AG04449 (cell line): ENCODE data around the gene SLC43A1.

Source experiments
- CTCF ChIA-PET: fragments of 350-600 bp; formaldehyde crosslinking; extraction: SDS; loops from one replicate; lab custom pipeline; 2021; ENCODE audit warnings: antibody characterized with exemption; lab: Yijun Ruan, JAX
- POLR2A ChIA-PET: fragments of 400-600, 350-600 bp; formaldehyde crosslinking; extraction: SDS; loops from one replicate; lab custom pipeline; 2020; ENCODE audit warnings: antibody characterized with exemption, inconsistent platforms; lab: Yijun Ruan, JAX
- DNase-seq: peaks from one replicate; pipeline ENCODE4 v3.0.0-alpha.2; 2010; ENCODE audit warnings: low read depth, low spot score
- H3K4me3 ChIP-seq: 2 replicates; pipeline ENCODE4 v1.5.1; 2011; ENCODE audit warnings: low read depth, mild to moderate bottlenecking, control low read depth, low read length
- CTCF ChIP-seq: IDR thresholded peaks from one replicate; pipeline ENCODE4 v1.5.1; 2011; ENCODE audit warnings: mild to moderate bottlenecking, moderate library complexity, low read length, control low read depth, inconsistent platforms; ENCODE audit not compliant: insufficient read depth; ENCODE audit errors: missing control alignments

Gene SLC43A1

GRCh38 chr11:57439786-57440185, 75.7 kb downstream of the SLC43A1 start:
- TF ChIP-seq CTCF, result no peak
- CTCF ChIA-PET, result interaction anchor here (1.6 to 12.3 kb wide), 2 partner anchors 17 to 128 kb away, joined by 5 to 134 read pairs; partner anchors contain the start of genes RTN4RL2 and UBE2L6
- no peak overlapping the region for H3K4me3 ChIP-seq
- no peak for DNase-seq
- POLR2A ChIA-PET, result no interaction called here

GRCh38 chr11:57438345-57439285, 76.9 kb downstream of the SLC43A1 start:
- H3K4me3 ChIP-seq, result no peak overlapping the region
- DNase-seq, result no peak
- no peak for TF ChIP-seq CTCF
- ChIA-PET POLR2A (no interaction called here), CTCF (interaction anchor here (1.2 to 12.3 kb wide), 3 partner anchors 12 to 202 kb away, joined by 3 to 134 read pairs (median 7); partner anchors contain the start of gene RTN4RL2)

GRCh38 chr11:57436031-57436430, 79.5 kb downstream of the SLC43A1 start:
- POLR2A ChIA-PET, result interaction anchor here (0.7 kb wide), 1 partner anchor 1020 kb away, joined by 3 read pairs; no protein-coding TSS in a partner anchor
- DNase-seq, result no peak
- CTCF ChIA-PET, result interaction anchor here (0.6 to 12.3 kb wide), 7 partner anchors 15 to 91 kb away, joined by 3 to 134 read pairs (median 5); partner anchors contain the start of gene RTN4RL2
- no peak for TF ChIP-seq CTCF
- no peak overlapping the region for H3K4me3 ChIP-seq

- TF ChIP-seq CTCF, result no peak
- ChIA-PET POLR2A (no interaction called here), CTCF (interaction anchor here (0.9 to 5.6 kb wide), 4 partner anchors 22 to 93 kb away, joined by 3 to 40 read pairs (median 4); no protein-coding TSS in a partner anchor)
- no peak overlapping the region for H3K4me3 ChIP-seq
- peak; percentile 83 for DNase-seq
Measured at GRCh38 chr11:57434640-57435546, 80.6 kb downstream of the SLC43A1 start.
